Thyroid gland (tissue), 4 donors: ENCODE results near the gene ADARB2. TPM values are rescaled to one million over a fixed set of nuclear protein-coding genes. Genes with fewer than 3 reads are reported as not detected.
"Not testable (repeated sequence)": the region's sequence is repeated elsewhere in the genome, so short reads cannot be mapped to it uniquely, and the experiment has no call there.

Experiments
- DNase-seq, 2 donors: peaks; one replicate each; pipeline ENCODE4 v3.0.0-alpha.2; 2019
- H3K27ac ChIP-seq, 3 donors: fragments of 200-600 bp; sonication (generic); 1 replicate in 2 of 3; 2 replicates in 1 of 3; pipeline ENCODE4 v1.5.1; 2016 to 2019; ENCODE audit warnings: mild to moderate bottlenecking in 1 of 3, moderate library complexity in 1 of 3
- H3K27me3 ChIP-seq: fragments of 200-600 bp; sonication (generic); one replicate; pipeline ENCODE4 v1.5.1; 2019
- H3K36me3 ChIP-seq, 2 donors: fragments of 200-600 bp; sonication (generic); one replicate each; pipeline ENCODE4 v1.5.1; 2016 to 2019
- H3K4me1 ChIP-seq, 2 donors: fragments of 200-600 bp; sonication (generic); one replicate each; pipeline ENCODE4 v1.5.1; 2017 to 2019
- H3K4me3 ChIP-seq, 3 donors: fragments of 200-600 bp; sonication (generic); replicated peaks in 1 of 3; 1 replicate in 2 of 3; 2 replicates in 1 of 3; pipeline ENCODE4 v1.5.1; 2016; ENCODE audit warnings: mild to moderate bottlenecking in 1 of 3
- H3K9me3 ChIP-seq: fragments of 200-600 bp; sonication (generic); one replicate; pipeline ENCODE4 v1.5.1; 2017
- CTCF ChIP-seq, 6 experiments: fragments of 200-600 bp in 3 of 6; fragments of 450-650 bp in 3 of 6; sonication (generic) in 3 of 6; IDR thresholded peaks; one replicate each; pipeline ENCODE4 v1.5.1; 2016 to 2019; ENCODE audit warnings: antibody characterized with exemption in 6 of 6, mild to moderate bottlenecking in 2 of 6, inconsistent platforms in 1 of 6, moderate library complexity in 1 of 6
- POLR2A ChIP-seq, 2 donors: fragments of 450-650 bp; IDR thresholded peaks; one replicate each; pipeline ENCODE4 v1.6.1; 2017; ENCODE audit warnings: antibody characterized with exemption in 2 of 2, mild to moderate bottlenecking in 2 of 2, moderate library complexity in 1 of 2
- WGBS, 2 donors: methylation state at CpG; one replicate each; pipeline ENCODE4 v1.1.5; 2017; 5-methylcytosine and 5-hydroxymethylcytosine counted together
- intact Hi-C: fragments of 100-400 bp; cut with DNase I; formaldehyde crosslinking; loops from one replicate; pipeline ENCODE4 v1.15.1; 2023
- total RNA-seq, 4 donors: library from RNA; depleted of rRNA; stranded (reverse); fragments of >200 nt; gene quantifications; one replicate each; pipeline ENCODE4 v1.2.3, GENCODE V29; 2016

The ADARB2 gene
- total RNA-seq, 4 donors from 2014 or later: 0.08 to 0.15 TPM; not detected in 2

DNA sequence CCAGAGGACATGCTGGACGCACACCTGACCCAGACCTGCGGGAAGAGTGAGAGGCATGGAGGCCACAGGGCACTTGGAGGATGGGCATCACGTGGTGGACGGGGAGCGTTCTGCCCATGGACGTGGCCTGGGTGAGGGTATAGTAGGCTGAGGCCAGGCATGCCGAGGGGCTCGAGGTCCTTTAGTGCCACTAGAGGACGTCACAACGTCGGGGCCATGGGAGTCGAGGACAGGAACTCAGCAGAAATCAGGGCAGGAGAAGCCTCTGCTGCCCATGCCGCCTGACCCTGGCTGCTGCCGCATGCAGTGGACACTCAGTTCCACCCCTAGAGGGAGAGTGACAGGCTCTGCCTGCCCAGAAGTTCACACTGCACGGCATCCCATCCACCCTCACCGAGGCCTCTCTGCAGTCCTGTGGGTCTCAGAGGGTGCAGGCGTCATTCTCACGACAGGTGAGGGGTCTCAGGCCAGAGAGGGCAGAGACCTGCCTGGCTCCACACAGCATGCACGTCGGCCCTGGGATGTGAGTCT lies 198.7 kb downstream of the ADARB2 start:
- no peak overlapping the region for H3K27ac ChIP-seq
- no peak for DNase-seq
- H3K36me3 ChIP-seq: no peaks in the 10 kb centered on the region
- no peak for TF ChIP-seq POLR2A (IDR thresholded peaks at IDR 0.05)
- TF ChIP-seq CTCF (IDR thresholded peaks at IDR 0.05): no peak
- intact Hi-C loops: no loop called here
- H3K27me3 ChIP-seq: no peaks in the 10 kb centered on the region
- WGBS, 2 donors: 77 to 81% methylated on average over 18 to 20 of the region's 20 CpGs
- no peaks in the 10 kb centered on the region for H3K4me1 ChIP-seq
- no peak overlapping the region for H3K4me3 ChIP-seq
- H3K9me3 ChIP-seq: no peaks in the 10 kb centered on the region

GRCh38 chr10:1538121-1538520 lies 199.2 kb downstream of the ADARB2 start:
- no peak overlapping the region for H3K27ac ChIP-seq
- 48 to 76% methylated on average over 2 to 5 of the region's 8 CpGs for WGBS, 2 donors

GRCh38 chr10:1537449-1537848 lies 199.9 kb downstream of the ADARB2 start:
- H3K27me3 ChIP-seq, H3K36me3 ChIP-seq, intact Hi-C loops, DNase-seq, H3K4me1 ChIP-seq, H3K27ac ChIP-seq, H3K9me3 ChIP-seq, H3K4me3 ChIP-seq: not testable (repeated sequence)
- WGBS, 2 donors: 88 to 89% methylated on average over 2 of the region's 2 CpGs

More at GRCh38 chr10:1538121-1538520, 199.2 kb downstream of the ADARB2 start:
- Histone ChIP-seq H3K27me3 (no peaks in the 10 kb centered on the region), H3K9me3 (no peaks in the 10 kb centered on the region), H3K4me3 (no peak overlapping the region), H3K36me3 (no peaks in the 10 kb centered on the region), H3K4me1 (no peaks in the 10 kb centered on the region)
- intact Hi-C loops: no loop called here
- DNase-seq: no peak
- TF ChIP-seq POLR2A (IDR thresholded peaks at IDR 0.05) (no peak), CTCF (IDR thresholded peaks at IDR 0.05) (no peak)

DNA sequence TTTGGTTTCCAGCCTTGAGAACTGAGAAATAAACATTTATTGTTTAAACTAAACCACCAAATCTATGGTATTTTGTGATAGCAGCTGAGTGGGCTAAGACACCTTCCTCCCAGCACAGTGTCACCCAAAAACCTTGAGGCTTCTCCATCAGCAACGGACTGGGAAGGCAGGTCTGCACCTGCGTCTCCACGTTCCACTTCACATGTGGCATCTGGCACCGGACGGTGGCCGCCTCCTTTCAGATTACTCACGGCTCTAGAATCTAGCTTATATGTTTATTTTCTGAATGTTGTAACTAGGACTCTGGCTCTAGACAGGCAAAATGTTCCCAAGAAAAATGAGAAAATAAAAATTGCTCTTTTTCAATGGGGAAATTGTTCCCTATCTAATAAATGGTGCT lies 201.0 kb downstream of the ADARB2 start:
- 70 to 71% methylated on average over 7 of the region's 7 CpGs for WGBS, 2 donors
- Histone ChIP-seq H3K9me3 (no peaks in the 10 kb centered on the region), H3K4me3 (no peak overlapping the region), H3K27me3 (no peaks in the 10 kb centered on the region), H3K4me1 (no peaks in the 10 kb centered on the region), H3K27ac (no peak overlapping the region), H3K36me3 (no peaks in the 10 kb centered on the region)
- TF ChIP-seq CTCF (IDR thresholded peaks at IDR 0.05): no peak
- no peak for TF ChIP-seq POLR2A (IDR thresholded peaks at IDR 0.05)
- DNase-seq: no peak
- intact Hi-C loops: no loop called here

- intact Hi-C loops: no loop called here
Observed at GRCh38 chr10:1535301-1535965, 201.9 kb downstream of the ADARB2 start.

More at GRCh38 chr10:1535301-1535965, 201.9 kb downstream of the ADARB2 start:
- no peak for DNase-seq
- Histone ChIP-seq H3K27ac (no peak overlapping the region), H3K4me1 (no peaks in the 10 kb centered on the region), H3K36me3 (no peaks in the 10 kb centered on the region), H3K27me3 (no peaks in the 10 kb centered on the region), H3K9me3 (no peaks in the 10 kb centered on the region), H3K4me3 (no peak overlapping the region)
- WGBS, 2 donors: 86 to 88% methylated on average over 24 of the region's 24 CpGs
- TF ChIP-seq CTCF (IDR thresholded peaks at IDR 0.05): no peak
